Measurements from ENCODE around the gene ATP2A2. TPM values are rescaled to one million over a fixed set of nuclear protein-coding genes. Genes with fewer than 3 reads are reported as not detected.

The ATP2A2 gene
- total RNA-seq, 4 donors from 2014 or later, result 116 to 238 (median 132) TPM

DNA sequence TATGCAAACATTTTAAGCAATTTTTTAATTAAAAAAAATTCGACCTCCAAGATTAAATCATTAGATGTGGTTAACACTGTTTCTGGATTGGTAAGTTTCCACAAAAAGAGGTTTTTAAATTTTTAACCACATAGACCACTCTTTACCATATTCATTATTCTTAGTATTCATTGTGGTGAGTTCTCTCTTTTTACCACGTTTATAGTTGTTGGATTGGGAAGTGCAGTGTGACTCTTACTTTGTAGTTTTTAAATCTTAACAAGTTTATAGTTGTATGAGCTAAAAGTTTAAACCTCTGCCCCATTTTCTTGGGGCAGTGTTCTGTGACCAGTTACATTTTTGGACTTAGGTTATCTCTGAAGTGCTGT, 8.6 kb downstream of the ATP2A2 start:
- ATAC-seq (ENCODE audit: low FRiP score) (peak; percentile 5), DNase-seq (ENCODE audit: low spot score) (no peak)
- TF ChIP-seq, protein P1, sequence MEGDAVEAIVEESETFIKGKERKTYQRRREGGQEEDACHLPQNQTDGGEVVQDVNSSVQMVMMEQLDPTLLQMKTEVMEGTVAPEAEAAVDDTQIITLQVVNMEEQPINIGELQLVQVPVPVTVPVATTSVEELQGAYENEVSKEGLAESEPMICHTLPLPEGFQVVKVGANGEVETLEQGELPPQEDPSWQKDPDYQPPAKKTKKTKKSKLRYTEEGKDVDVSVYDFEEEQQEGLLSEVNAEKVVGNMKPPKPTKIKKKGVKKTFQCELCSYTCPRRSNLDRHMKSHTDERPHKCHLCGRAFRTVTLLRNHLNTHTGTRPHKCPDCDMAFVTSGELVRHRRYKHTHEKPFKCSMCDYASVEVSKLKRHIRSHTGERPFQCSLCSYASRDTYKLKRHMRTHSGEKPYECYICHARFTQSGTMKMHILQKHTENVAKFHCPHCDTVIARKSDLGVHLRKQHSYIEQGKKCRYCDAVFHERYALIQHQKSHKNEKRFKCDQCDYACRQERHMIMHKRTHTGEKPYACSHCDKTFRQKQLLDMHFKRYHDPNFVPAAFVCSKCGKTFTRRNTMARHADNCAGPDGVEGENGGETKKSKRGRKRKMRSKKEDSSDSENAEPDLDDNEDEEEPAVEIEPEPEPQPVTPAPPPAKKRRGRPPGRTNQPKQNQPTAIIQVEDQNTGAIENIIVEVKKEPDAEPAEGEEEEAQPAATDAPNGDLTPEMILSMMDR (IDR thresholded peaks at IDR 0.05), result no peak

DNA sequence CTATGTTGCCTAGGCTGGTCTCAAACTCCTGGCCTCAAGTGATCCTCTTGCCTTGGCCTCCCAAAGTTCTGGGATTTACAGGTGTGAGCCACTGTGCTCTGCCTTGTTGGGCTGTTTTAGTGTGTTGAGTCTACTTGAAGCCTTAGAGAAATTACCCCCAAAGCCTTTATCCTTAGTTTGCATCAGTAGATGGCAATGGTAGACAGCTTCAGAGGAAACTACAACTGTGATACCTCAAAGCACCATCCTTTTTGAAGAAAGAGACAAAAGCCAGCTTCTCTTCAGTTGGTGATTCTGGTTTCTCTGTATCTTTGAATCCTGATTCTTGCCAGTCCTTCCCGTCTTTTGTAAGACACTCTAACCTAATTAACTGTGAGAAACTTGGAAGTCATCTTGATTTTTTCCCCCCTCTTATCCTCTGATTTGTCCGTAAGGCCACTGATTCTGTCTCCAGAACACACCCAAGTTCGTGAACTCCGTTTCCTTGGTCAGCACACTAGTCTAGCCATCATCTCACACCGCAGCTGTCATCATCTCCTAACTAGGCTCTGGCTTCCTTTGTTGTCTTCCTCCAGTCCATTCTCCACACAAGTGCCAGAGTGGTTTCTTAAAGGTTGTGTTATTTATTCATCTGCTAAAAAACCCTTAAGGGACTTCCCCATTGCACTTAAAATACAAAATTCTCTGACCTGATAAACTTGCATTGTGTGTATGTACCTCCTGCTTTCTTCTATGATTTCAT, 20.2 kb downstream of the ATP2A2 start:
- DNase-seq (ENCODE audit: low spot score) (no peak), ATAC-seq (ENCODE audit: low FRiP score) (no peak)
- TF ChIP-seq, protein P1 (IDR thresholded peaks at IDR 0.05), result no peak

DNA sequence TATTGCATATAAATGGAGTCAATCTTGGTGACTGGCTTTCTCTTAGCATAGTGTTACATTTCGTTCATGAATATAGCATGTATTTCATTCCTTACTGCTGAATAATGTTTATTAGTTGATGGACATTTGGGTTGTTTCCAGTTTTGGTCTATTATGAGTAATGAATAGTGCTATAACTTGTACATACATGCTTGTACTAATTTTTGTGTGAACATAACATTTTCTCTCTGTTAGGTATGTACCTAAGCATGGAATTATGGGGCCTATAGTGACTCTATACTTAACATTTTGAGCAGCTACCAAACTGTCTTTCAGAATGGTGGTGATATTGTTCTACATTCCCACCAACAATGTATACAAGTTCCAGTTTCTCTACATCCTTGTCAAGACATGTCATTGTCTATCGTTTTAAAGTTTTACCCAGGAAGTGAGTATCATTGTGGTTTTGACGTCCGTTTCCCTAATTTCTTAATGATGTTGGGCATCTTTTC, 23.1 kb downstream of the ATP2A2 start:
- no peak for DNase-seq (ENCODE audit: low spot score)
- peak; percentile 45 for ATAC-seq (ENCODE audit: low FRiP score)
- TF ChIP-seq, protein P1 (IDR thresholded peaks at IDR 0.05), result no peak

DNA sequence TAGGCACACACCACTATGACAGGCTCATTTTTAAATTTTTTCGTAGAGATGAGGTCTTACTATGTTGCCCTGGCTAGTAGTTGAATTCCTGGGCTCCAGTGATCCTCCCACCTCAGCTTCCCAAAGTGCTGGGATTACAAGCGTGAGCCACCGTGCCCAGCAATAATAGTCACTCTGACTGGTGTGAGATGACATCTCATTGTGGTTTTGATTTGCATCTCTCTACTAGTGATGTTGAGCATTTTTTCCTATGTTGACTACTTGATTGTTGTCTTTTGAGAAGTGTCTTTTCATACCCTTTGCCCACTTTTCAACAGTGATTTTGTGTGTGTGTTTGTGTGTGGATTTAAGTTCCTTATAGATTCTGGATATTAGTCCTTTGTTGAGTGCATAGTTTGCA, 26.3 kb downstream of the ATP2A2 start:
- TF ChIP-seq, protein P1 (IDR thresholded peaks at IDR 0.05), result no peak
- DNase-seq (ENCODE audit: low spot score), result no peak
- ATAC-seq (ENCODE audit: low FRiP score), result no peak

DNA sequence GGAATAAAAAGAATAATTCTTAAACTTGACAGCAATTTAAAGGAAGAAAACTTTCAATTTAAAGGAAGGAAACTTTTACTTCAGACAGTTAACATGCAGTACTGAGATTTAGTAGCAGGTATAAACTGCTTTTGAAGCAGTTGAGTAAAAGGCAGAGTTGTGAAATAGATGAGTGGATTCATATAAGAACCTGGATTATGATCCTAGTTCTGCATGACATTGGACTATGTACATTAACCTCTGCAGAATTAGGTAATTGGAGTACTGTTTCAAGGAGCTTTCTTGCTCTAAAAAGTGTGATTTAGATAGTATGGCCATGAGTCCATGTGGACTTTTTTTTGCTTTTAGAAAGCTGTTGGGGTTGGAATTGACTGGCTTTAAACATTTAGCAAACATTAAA, 29.7 kb downstream of the ATP2A2 start:
- DNase-seq (ENCODE audit: low spot score) (no peak), ATAC-seq (ENCODE audit: low FRiP score) (no peak)
- TF ChIP-seq, protein P1 (IDR thresholded peaks at IDR 0.05), result no peak

DNA sequence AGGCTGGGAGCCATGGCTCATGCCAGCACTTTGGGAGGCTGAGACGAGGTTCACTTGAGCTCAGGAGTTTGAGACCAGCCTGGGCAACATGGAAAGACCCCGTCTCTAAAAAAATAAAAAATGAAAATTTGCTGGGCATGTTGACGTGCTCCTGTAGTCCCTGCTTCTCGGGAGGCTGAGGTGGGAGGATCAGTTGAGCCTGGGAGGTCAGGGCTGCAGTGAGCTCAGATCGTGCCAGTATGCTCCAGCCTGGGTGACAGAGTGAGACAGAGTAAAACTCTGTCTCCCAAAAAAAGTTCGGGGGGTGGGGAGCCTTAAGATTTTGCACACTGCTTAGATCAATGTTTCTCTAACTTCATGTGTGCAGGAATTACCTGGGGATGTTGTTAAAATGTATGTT, 30.9 kb downstream of the ATP2A2 start:
- TF ChIP-seq, protein P1 (IDR thresholded peaks at IDR 0.05), result no peak
- ATAC-seq (ENCODE audit: low FRiP score) (no peak), DNase-seq (ENCODE audit: low spot score) (no peak)
